Suprapubic skin (tissue), 4 donors: Measurements from ENCODE around the gene FAM107A. TPM values are rescaled to one million over a fixed set of nuclear protein-coding genes. Genes with fewer than 3 reads are reported as not detected.

Experiments
- DNase-seq, 2 donors: peaks; one replicate each; pipeline ENCODE4 v3.0.0-alpha.2; 2019; ENCODE audit warnings: low spot score in 2 of 2
- H3K27ac ChIP-seq: fragments of 200-600 bp; sonication (generic); one replicate; pipeline ENCODE4 v1.5.1; 2019
- H3K27me3 ChIP-seq: fragments of 200-600 bp; sonication (generic); one replicate; pipeline ENCODE4 v1.5.1; 2019
- H3K36me3 ChIP-seq: fragments of 200-600 bp; sonication (generic); one replicate; pipeline ENCODE4 v1.5.1; 2019
- H3K4me1 ChIP-seq: fragments of 200-600 bp; sonication (generic); one replicate; pipeline ENCODE4 v1.5.1; 2019
- H3K4me3 ChIP-seq: fragments of 200-600 bp; sonication (generic); one replicate; pipeline ENCODE4 v1.5.1; 2019; ENCODE audit warnings: mild to moderate bottlenecking
- H3K9me3 ChIP-seq: fragments of 200-600 bp; sonication (generic); one replicate; pipeline ENCODE4 v1.5.1; 2019
- CTCF ChIP-seq, 2 donors: fragments of 200-600 bp in 1 of 2; fragments of 450-650 bp in 1 of 2; sonication (generic) in 1 of 2; IDR thresholded peaks; one replicate each; pipeline ENCODE4 v1.5.1; 2016 to 2019; ENCODE audit warnings: antibody characterized with exemption in 2 of 2, mild to moderate bottlenecking in 1 of 2, moderate library complexity in 1 of 2
- EP300 ChIP-seq: sonication (generic); formaldehyde crosslinking; IDR thresholded peaks from one replicate; pipeline ENCODE4 v1.6.1; 2017; ENCODE audit warnings: antibody characterized with exemption
- POLR2A ChIP-seq, 2 donors: fragments of 450-650 bp; IDR thresholded peaks; one replicate each; pipeline ENCODE4 v1.6.1; 2017; ENCODE audit warnings: antibody characterized with exemption in 2 of 2, mild to moderate bottlenecking in 2 of 2, moderate library complexity in 2 of 2
- POLR2AphosphoS5 ChIP-seq, 3 donors: sonication (generic); formaldehyde crosslinking; IDR thresholded peaks; one replicate each; pipeline ENCODE4 v1.6.1; 2017; ENCODE audit warnings: antibody characterized with exemption in 3 of 3
- WGBS: methylation state at CpG from one replicate; pipeline ENCODE4 v1.1.5; 2018; 5-methylcytosine and 5-hydroxymethylcytosine counted together
- total RNA-seq, 4 donors: library from RNA; depleted of rRNA; stranded (reverse); fragments of >200 nt; gene quantifications; one replicate each; pipeline ENCODE4 v1.1.0, GENCODE V29; 2016

The FAM107A gene
- total RNA-seq, 4 donors from 2014 or later: 18.1 to 33.4 (median 24.6) TPM

DNA sequence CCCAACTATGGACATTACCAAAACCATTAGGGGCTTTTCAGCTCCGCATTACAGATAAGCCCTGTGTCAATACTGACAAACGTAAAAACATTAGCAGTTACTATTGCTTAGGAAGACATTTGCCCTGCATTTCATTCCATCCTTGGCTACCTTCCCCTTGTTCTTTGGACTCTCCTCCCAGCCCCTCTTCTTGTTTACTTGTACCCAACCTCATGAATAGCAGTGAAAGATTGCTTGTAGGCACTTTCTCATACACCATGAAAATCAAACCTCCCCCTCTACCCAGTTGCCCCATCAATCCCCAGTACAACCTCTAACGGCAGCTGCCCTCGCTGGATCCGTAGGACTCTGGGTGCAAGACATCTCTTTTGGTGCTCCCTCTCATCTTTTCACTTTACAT, 16.9 kb upstream of the FAM107A start:
- no peak for DNase-seq
- WGBS: 89% methylated on average over 5 of the region's 5 CpGs
- Histone ChIP-seq H3K27me3 (no peaks in the 10 kb centered on the region), H3K4me1 (no peaks in the 10 kb centered on the region), H3K36me3 (no peaks in the 10 kb centered on the region), H3K9me3 (no peaks in the 10 kb centered on the region), H3K27ac (no peak overlapping the region), H3K4me3 (no peak overlapping the region)
- TF ChIP-seq CTCF (IDR thresholded peaks at IDR 0.05) (no peak), POLR2AphosphoS5 (IDR thresholded peaks at IDR 0.05) (no peak), EP300 (no peak), POLR2A (IDR thresholded peaks at IDR 0.05) (no peak)

DNA sequence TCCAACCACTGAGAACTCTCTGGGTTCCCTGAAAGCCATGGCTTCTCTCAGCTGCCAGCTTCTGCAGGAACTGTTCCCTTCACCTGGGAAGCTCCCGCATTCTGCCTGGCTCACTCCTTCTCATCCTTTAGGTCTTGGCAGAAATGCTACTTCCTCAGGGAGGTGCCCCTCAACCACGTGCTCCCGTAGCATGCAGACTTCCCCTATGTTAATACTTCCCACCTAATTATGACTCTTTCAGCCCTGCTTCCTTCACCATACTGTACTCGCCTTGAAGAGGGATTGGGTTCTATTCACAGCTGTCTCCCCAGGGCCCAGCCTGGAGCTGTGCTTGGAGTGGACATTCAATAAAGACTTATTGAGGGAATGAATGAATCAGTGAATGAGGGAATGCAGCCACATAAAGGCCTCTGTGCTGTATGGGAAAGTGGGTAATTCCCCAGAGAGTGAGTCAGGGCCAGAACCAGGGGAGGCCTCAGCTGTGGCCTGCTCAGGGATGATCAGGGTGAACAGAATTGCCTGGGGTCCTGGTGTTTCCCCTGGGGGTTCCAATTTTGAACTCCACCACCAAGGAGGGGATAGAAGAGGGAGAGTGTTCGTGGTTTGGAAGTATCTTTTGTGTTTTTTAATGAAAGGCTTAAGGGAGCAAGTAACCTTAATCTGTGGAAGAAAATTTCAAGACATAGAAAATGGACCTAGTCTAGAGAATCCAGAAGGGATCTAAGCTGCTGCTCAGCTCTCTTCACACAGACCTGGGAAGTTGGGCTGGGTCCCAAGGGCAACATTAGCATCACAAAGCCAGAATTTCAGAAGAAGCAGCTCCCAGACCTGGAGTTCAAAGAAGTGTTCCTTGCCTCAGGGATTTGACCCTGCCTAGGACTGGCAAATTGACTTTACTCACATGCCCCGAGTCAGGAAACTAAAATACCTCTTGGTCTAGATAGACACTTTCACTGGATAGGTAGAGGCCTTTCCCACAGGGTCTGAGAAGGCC, 14.6 kb upstream of the FAM107A start:
- Histone ChIP-seq H3K9me3 (no peaks in the 10 kb centered on the region), H3K4me1 (peaks cover 3% of the 10 kb centered on the region), H3K27ac (no peak overlapping the region), H3K36me3 (no peaks in the 10 kb centered on the region), H3K27me3 (peaks cover 6% of the 10 kb centered on the region), H3K4me3 (no peak overlapping the region)
- TF ChIP-seq CTCF (IDR thresholded peaks at IDR 0.05) (no peak), EP300 (no peak)
- 69% methylated on average over 6 of the region's 6 CpGs for WGBS
- no peak for DNase-seq

DNA sequence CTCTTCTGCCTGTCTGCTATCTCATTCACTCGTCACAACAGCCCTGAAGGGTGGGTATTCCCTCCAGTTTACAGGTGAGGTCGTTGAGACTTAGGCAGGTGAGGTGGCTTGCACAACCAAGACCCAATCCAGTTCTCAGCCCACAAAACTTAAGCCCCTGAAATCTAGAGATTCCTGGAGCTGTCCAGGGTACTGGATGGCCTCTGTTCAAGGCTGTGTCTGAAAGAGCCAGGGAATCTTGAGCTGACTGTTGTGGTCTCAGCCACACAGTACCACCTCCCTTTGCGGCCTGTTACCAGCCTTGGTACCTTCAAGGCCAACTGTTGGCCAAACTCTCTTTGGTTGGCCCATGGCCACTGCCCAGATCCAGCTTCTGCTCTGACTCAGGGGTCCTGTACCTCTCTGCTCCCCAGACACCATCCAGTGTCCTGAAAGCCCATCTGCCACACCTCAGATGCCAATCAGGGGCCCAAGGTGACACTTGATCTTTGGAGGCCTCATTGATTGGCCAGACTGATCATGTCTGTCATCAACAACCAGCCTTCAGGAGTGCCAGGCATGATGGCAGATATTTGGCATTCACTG, 10.9 kb upstream of the FAM107A start:
- 53% methylated on average over 3 of the region's 3 CpGs for WGBS
- no peak overlapping the region for H3K27ac ChIP-seq
- H3K4me1 ChIP-seq: peaks cover 14% of the 10 kb centered on the region
- no peaks in the 10 kb centered on the region for H3K36me3 ChIP-seq
- TF ChIP-seq POLR2A (IDR thresholded peaks at IDR 0.05): no peak
- TF ChIP-seq CTCF (IDR thresholded peaks at IDR 0.05): no peak
- TF ChIP-seq EP300: no peak
- no peak for TF ChIP-seq POLR2AphosphoS5 (IDR thresholded peaks at IDR 0.05)
- peaks cover 13% of the 10 kb centered on the region for H3K27me3 ChIP-seq
- no peak overlapping the region for H3K4me3 ChIP-seq
- H3K9me3 ChIP-seq: no peaks in the 10 kb centered on the region
- no peak for DNase-seq

- Histone ChIP-seq H3K27me3 (peaks cover 13% of the 10 kb centered on the region), H3K27ac (no peak overlapping the region), H3K4me1 (peaks cover 14% of the 10 kb centered on the region), H3K4me3 (peak overlapping the region; percentile 23), H3K36me3 (no peaks in the 10 kb centered on the region), H3K9me3 (no peaks in the 10 kb centered on the region)
- 14% methylated on average over 18 of the region's 44 CpGs for WGBS
- TF ChIP-seq EP300 (no peak), POLR2AphosphoS5 (IDR thresholded peaks at IDR 0.05) (no peak), CTCF (IDR thresholded peaks at IDR 0.05) (no peak), POLR2A (IDR thresholded peaks at IDR 0.05) (no peak)
- no peak for DNase-seq
Observed at GRCh38 chr3:58586776-58587192, 9.6 kb upstream of the FAM107A start.

DNA sequence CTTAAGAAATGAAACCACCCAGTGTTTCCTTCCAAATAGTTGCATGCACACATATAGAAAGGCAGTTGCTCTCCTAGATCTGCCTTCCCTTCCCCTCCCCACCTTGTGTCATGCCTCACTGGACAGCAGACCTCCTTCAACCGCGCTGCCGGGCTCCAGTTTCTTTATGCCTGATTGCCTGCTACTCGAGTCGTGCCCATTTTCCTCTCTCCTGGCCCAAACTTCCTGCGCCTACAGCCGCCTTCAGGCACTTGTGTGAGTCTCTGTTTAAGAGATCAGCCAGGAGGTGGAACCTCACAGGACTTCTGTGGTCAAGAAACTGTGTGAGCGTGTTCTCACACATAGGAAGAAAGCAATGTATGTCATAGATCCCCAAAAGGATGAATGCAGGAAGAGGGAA, 8.8 kb upstream of the FAM107A start:
- Histone ChIP-seq H3K36me3 (no peaks in the 10 kb centered on the region), H3K27ac (no peak overlapping the region)
- WGBS: 31% methylated on average over 8 of the region's 8 CpGs

More for the DNA sequence above, 8.8 kb upstream of the FAM107A start:
- H3K4me1 ChIP-seq: peaks cover 14% of the 10 kb centered on the region
- no peak for TF ChIP-seq CTCF (IDR thresholded peaks at IDR 0.05)
- no peak for TF ChIP-seq EP300
- no peak for TF ChIP-seq POLR2AphosphoS5 (IDR thresholded peaks at IDR 0.05)
- TF ChIP-seq POLR2A (IDR thresholded peaks at IDR 0.05): no peak
- peaks cover 13% of the 10 kb centered on the region for H3K27me3 ChIP-seq
- peak overlapping the region; percentile 51 for H3K4me3 ChIP-seq
- DNase-seq: no peak
- H3K9me3 ChIP-seq: no peaks in the 10 kb centered on the region
